GM19035 (cell line): ENCODE data around the gene SUGCT.
A peak's percentile ranks its signal among the peaks of the same experiment; 100 is the strongest.

Source experiments
- ATAC-seq: cut with Tn5 transposase; IDR thresholded peaks from one replicate; pipeline ENCODE4 v1.9.1; 2021; ENCODE audit not compliant: unreplicated experiment

Gene SUGCT

GRCh38 chr7:40457776-40458480 is 323.1 kb downstream of the SUGCT start:
- ATAC-seq: no peak

- no peak for ATAC-seq
These were observed 328.6 kb downstream of the SUGCT start for GRCh38 chr7:40463446-40463845.

DNA sequence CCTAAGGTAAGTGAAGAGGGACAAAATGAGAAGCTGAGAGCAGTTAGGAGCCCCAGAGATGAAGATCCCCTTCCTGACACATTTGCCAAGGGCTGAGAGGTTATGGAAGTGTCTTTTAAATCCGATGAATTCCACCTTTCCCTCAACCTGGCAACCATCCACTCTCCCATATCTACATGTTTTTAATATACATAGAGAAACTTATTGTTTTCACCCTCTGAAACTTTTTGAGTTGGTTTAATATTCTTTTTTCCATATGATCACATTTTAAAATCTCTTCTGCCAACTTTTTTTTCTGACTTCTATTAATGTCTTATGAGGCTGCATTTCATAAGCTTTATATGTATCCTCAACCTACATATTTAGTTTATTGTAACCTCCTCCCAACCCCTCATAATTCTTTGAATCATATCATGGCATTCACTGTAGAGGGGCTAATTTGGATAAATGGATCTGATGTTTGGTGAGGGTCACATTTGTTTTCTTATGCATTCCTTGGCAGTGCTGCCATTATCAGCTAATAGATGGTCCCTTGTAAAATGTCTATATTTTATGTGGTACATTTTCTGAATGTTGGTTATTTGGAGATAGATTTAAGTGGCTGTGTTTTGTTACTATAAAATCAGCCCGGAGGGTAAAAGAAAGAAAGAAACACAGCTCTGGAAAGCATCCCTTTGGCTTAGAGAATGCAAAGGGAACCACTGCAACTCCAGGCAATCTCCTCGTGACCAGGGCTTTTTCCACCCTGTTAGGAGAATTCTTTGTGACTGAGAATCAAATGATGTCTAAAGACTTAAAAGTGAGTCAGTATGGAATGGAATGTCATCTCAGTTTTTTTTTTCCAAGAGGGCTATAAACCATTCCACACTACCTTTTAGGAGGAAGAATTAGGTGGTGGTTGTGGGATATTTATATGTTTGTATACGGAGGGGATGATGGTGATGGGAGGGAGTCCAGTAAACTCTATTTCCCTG is 334.4 kb downstream of the SUGCT start:
- no peak for ATAC-seq

- no peak for ATAC-seq
These were observed 335.3 kb downstream of the SUGCT start for GRCh38 chr7:40470091-40470592.

DNA sequence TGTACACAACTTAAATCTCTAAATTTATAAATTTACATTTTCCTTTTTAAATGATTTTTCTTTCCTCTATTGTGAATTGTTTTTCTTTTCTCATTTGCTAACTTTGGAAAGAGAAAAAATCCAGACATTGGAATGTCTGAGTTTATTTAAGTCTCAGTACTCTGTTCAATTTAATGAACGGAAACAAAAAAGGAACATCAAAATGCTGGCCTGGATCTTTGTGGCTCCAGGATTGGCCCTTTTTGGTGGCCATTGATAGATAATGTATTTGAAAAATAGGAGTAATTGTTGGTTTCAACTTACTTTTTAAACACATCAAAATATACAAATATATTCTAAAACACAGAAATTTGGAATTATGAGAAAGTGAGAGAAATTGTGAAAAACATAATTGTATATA is 336.0 kb downstream of the SUGCT start:
- no peak for ATAC-seq

DNA sequence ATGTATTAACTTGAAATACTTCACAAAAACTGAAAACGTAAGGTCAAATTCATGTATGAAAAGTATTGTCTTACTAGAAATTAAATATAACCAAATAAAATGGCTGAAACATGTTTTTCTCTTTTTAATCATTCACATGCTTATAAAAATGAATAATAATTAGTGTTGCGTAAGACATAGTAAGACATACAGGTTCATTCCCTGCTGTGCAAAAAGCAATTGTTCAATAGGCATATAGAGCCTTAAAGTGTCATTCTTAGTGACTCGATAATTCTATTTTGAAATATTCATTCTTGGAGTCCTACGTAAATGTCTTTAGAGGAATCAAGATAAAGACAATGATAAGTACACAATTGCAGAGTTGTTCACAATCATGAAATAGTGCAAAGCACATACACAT is 337.1 kb downstream of the SUGCT start:
- ATAC-seq: no peak

GRCh38 chr7:40474790-40475680 is 340.2 kb downstream of the SUGCT start:
- ATAC-seq: peak; percentile 100

DNA sequence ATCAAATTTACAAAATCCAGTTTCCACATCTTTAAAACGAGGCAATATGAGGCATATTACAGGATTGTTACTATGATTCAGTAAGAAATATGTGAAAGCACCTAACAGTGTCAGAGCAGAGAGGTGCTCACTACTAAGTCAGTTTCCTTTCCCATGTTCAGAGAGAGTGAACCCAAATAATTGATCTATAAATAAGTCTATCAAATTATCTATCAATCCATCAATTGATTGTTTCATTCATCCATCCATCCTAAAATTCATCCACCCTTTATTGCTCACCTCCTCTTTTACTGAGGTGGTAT is 340.8 kb downstream of the SUGCT start:
- peak; percentile 15 for ATAC-seq

- ATAC-seq: no peak
These were observed 342.3 kb downstream of the SUGCT start for GRCh38 chr7:40477094-40477493.

- ATAC-seq: no peak
These were observed 348.0 kb downstream of the SUGCT start for GRCh38 chr7:40482845-40483244.

GRCh38 chr7:40483630-40484029 is 348.8 kb downstream of the SUGCT start:
- no peak for ATAC-seq

DNA sequence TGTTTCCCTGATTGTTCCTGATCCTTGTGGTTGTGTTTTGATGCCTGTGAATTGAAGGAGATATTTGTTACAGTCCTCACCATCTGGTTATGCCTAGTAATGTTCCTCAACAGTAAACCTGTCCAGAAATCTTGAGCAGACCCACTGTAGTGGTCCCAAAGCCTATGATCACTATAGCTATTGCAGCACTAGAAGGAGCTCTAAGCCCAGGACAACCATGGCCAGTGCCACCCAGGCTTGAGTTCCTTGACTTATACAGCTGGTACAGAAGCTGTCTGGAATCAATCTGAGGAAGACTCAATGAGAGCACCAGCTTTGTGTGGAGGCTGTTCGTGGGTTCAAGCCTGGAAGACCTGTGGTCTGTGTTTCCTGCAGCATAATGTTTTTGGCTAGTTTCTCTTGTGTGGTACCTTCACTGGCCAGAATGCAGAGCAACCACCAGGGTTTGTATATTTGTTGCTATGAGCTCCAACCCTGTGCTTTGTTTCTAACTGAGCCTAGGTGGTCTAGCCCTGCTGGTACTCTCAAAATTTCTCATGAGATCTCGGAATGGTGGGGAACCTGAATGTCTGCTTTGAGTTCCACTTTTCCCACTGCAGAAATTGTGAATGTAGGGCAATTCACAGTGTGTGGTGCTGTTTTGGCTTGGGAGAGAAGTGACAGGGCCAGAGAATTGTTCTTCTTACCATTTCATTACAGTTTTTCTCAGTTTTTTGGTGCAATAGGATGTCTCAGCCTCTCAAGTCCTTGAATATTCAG is 355.2 kb downstream of the SUGCT start:
- no peak for ATAC-seq

DNA sequence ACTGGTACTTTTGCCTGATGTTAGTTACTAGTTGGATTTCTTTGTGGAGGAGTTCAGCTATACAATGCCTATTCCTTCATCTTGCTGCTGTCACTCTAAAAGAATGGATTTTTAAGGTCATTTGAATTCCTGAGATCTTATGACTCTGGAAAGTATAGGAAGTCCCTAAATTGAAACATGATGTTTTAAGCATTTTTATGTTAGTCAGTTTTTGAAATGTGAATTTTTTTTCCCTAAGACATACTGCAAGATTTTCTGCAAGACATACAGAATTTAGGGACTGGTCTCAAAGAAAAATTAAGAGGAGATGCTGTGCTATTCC is 355.8 kb downstream of the SUGCT start:
- ATAC-seq: no peak

DNA sequence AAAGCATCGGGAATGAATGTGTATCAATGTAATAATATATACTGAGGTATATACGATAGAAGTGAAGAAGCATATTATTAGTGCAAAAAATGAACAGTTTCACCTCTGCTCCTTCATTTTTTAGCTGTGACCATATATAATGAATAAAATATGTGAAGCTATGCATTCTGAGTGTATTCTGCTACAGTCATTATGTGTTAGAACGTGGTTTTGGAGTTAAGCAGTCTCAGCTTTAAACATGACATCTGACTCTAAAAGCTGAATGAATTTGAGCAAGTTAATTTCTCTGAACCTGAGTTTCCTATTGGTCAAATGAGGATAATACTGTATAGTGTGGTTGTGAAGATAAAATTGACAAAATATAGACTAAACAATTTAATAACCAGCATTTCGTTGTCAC is 358.1 kb downstream of the SUGCT start:
- no peak for ATAC-seq

DNA sequence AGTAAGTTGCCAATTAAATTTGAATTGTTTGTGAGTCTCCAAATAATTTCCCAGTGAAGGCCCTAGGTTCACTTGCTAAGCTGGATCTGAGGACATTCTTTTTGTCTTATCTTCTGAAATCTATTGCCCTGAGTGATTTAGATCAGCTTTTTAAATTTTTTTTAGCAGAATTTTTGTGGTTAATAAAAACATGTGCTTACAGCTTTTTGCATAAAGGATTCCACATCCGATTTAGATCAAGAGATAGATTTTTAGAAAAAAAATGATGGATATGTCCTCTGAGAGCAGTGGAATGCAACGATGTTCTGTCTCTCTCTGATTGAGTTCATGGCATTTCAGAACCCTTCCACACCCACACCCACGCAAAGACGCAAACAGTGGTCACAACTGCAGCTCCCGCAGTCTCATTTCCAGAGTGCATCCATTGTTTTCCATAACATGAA is 358.8 kb downstream of the SUGCT start:
- ATAC-seq: no peak

GRCh38 chr7:40498924-40499510 is 364.2 kb downstream of the SUGCT start:
- no peak for ATAC-seq

GRCh38 chr7:40499718-40500117 is 364.9 kb downstream of the SUGCT start:
- ATAC-seq: no peak

DNA sequence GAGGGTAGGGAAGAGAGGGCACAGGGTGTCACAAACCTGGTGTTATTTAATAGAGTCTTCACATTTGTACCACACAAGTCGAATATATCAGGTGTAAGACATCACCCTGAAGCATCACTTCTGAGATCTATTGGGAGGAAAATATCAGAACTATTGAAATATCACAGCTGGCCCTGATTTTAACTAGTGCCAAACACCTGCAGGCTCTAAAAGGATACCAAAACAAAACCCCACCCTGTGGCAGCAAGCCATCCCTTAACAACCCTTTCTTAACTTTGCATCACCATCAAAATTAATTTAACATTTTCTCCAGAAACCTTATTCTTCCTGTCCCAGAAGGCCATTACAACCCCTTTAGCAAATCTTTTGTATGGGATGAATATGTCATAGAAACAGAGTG is 365.4 kb downstream of the SUGCT start:
- no peak for ATAC-seq

- no peak for ATAC-seq
These were observed 367.6 kb downstream of the SUGCT start for GRCh38 chr7:40502359-40502758.

DNA sequence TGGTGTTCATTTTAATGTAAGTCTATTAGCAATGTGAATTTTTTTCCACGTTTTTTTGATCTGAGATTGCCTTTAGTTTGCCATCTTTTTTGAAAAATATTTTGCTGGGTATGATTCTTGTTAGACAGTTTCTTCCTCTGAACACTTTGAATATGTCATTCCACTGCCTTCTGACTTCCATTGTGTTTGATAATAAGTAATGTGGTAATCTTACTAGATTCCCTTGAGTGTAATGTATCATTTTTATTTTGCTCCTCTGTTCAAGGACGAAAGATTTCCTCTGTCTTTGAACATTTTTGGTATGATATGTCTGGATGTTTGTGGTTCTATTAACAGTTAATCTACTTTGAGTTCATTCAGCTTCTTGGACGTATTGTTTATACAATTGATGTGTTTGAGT is 371.4 kb downstream of the SUGCT start:
- ATAC-seq: no peak
